Heart right ventricle (tissue), 16 donors: Measurements from ENCODE around the gene XIRP2. TPM values are rescaled to one million over a fixed set of nuclear protein-coding genes. Genes with fewer than 3 reads are reported as not detected.

Source experiments
- ATAC-seq, 8 donors: fragments of 200-7000 bp; cut with Tn5 transposase; one replicate each; pipeline ENCODE4 v1.9.1; 2020; ENCODE audit warnings: mild to moderate bottlenecking in 8 of 8, moderate library complexity in 8 of 8, moderate number of reproducible peaks in 1 of 8
- DNase-seq, 2 donors: peaks; one replicate each; pipeline ENCODE4 v3.0.0-alpha.2; 2020
- H3K27ac ChIP-seq, 10 donors: fragments of 200-600 bp; sonication (generic) in 2 of 10; one replicate each; pipeline versions ENCODE4 v1.5.0 to v1.8.0; 2020 to 2022; ENCODE audit warnings: mild to moderate bottlenecking in 3 of 10
- H3K27me3 ChIP-seq, 7 donors: fragments of 200-600 bp; one replicate each; pipeline ENCODE4 v1.8.0; 2021 to 2022; ENCODE audit warnings: mild to moderate bottlenecking in 2 of 7
- H3K36me3 ChIP-seq, 9 donors: fragments of 200-600 bp; sonication (generic) in 1 of 9; one replicate each; pipeline versions ENCODE4 v1.5.0 to v1.8.0; 2020 to 2022; ENCODE audit warnings: mild to moderate bottlenecking in 2 of 9
- H3K4me1 ChIP-seq, 9 donors: fragments of 200-600 bp; sonication (generic) in 1 of 9; one replicate each; pipeline versions ENCODE4 v1.5.0 to v1.8.0; 2020 to 2022; ENCODE audit warnings: mild to moderate bottlenecking in 4 of 9
- H3K4me3 ChIP-seq, 10 donors: fragments of 200-600 bp; sonication (generic) in 2 of 10; one replicate each; pipeline versions ENCODE4 v1.5.0 to v1.8.0; 2020 to 2022; ENCODE audit warnings: mild to moderate bottlenecking in 7 of 10, moderate library complexity in 2 of 10
- H3K9me3 ChIP-seq, 11 donors: fragments of 200-600 bp in 10 of 11; sonication (generic) in 2 of 11; one replicate each; pipeline versions ENCODE4 v1.5.0 to v1.8.0; 2013 to 2022; ENCODE audit warnings: mild to moderate bottlenecking in 2 of 11, control low read depth in 1 of 11, moderate library complexity in 1 of 11
- CTCF ChIP-seq, 9 donors: fragments of 200-600 bp; sonication (generic) in 2 of 9; IDR thresholded peaks; one replicate each; pipeline versions ENCODE4 v1.5.0 to v1.8.0; 2021 to 2022; ENCODE audit warnings: antibody characterized with exemption in 9 of 9, mild to moderate bottlenecking in 5 of 9, moderate library complexity in 1 of 9
- WGBS, 2 donors: extraction: QIAGEN DNeasy Blood & Tissue Kit; methylation state at CpG; one replicate each; pipeline ENCODE4 v1.1.7; 2013; ENCODE audit warnings: inconsistent platforms in 1 of 2; 5-methylcytosine and 5-hydroxymethylcytosine counted together
- intact Hi-C, 10 donors: fragments of 100-400 bp; cut with DNase I; formaldehyde crosslinking; loops; one replicate each; pipeline versions ENCODE4 v1.11.1 to v1.14.2; 2022
- polyA plus RNA-seq, 2 donors: library from polyadenylated mRNA; stranded (reverse); fragments of 200-250 nt; gene quantifications; one replicate each; pipeline ENCODE4 v1.2.3, GENCODE V29; 2013
- total RNA-seq, 10 donors: library from RNA; stranded (reverse); fragmentation: NEBNext Ultra II Directional in 3 of 10; extraction: Animal tissue kit (Norgen Biotek cat#: 25700) in 3 of 10; gene quantifications; one replicate each; pipeline versions ENCODE4 v1.2.1 to v1.2.4, GENCODE V29; 2021 to 2023
- donor health status: Arrhythmogenic right ventricular cardiomyopathy.
- donor health status: ischemic (EF 13 %, LVEDD 7.1; RV severe dilation, severe dysfunction).
- donor health status: healthy with polysubstance abuse.
- donor health status: DM: no; HTN: yes; CAD: no.
- donor health status: DM: no; HTN: no; CAD: no.
- donor health status: ischemic (EF 25% LVEDD 6.9; RV normal size, moderate dysfunction).
- donor health status: ischemic (EF 25% LVEDD 5.7; RV mildly dilated, moderate dysfunction).
- donor health status: healthy.
- donor health status: DM: yes; HTN: yes; CAD: no.
- donor health status: Ischemic cardiomyopathy.
- donor health status: ischemic (EF 35%, LVEDD 5.7; RV mildly dilated, moderate dysfunction).
- donor health status: nonischemic (EF 11% LVEDD 7.7; RV severe dilation, severe dysfunction).
- donor health status: DM: yes; HTN: yes; CAD: no.
- donor health status: PGD.
- donor health status: ischemic (EF 29% LVEDD 5.4; RV normal size, mild dysfunction).
- donor health status: nonischemic (EF 23%, LVEDD 6.1; RV moderate dilation, normal function).

The XIRP2 gene
- total and polyA plus RNA-seq, 12 donors: 145 to 1,255 (median 577) TPM

GRCh38 chr2:167192833-167193232 is 304.6 kb downstream of the XIRP2 start:
- peaks cover 0 to 46% (median 11%) of the 10 kb centered on the region in 9 donors for H3K4me1 ChIP-seq

GRCh38 chr2:167196461-167197252 is 308.4 kb downstream of the XIRP2 start:
- peak in 1 of 2 donors; percentile 61 for DNase-seq
- no peaks in the 10 kb centered on the region for H3K27me3 ChIP-seq

More at GRCh38 chr2:167192833-167193232, 304.6 kb downstream of the XIRP2 start:
- Histone ChIP-seq H3K27me3 (no peaks in the 10 kb centered on the region), H3K9me3 (no peaks in the 10 kb centered on the region), H3K4me3 (peak overlapping the region in 4 of 10 donors; percentile 51 to 55 (median 53)), H3K36me3 (no peaks in the 10 kb centered on the region), H3K27ac (peak overlapping the region; percentile 14 to 87 (median 50))
- ATAC-seq: peak in 2 of 8 donors; percentile 32 to 35
- intact Hi-C loops: no loop called here
- WGBS, 2 donors: 42 to 48% methylated on average over 4 of the region's 4 CpGs
- no peak for DNase-seq
- no peak for TF ChIP-seq CTCF (IDR thresholded peaks at IDR 0.05)

GRCh38 chr2:167198009-167198408 is 309.7 kb downstream of the XIRP2 start:
- TF ChIP-seq CTCF (IDR thresholded peaks at IDR 0.05): no peak
- ATAC-seq (peak in 5 of 8 donors; percentile 44 to 78 (median 57)), DNase-seq (no peak)
- H3K4me1 ChIP-seq: peaks cover 0 to 58% (median 11%) of the 10 kb centered on the region in 9 donors
- no peaks in the 10 kb centered on the region for H3K36me3 ChIP-seq
- H3K27ac ChIP-seq: peak overlapping the region in 9 of 10 donors; percentile 33 to 87 (median 61)
- H3K9me3 ChIP-seq: no peaks in the 10 kb centered on the region
- peak overlapping the region in 3 of 10 donors; percentile 4 to 19 (median 4) for H3K4me3 ChIP-seq
- no peaks in the 10 kb centered on the region for H3K27me3 ChIP-seq
- intact Hi-C loops: no loop called here
- 33 to 37% methylated on average over 2 of the region's 2 CpGs for WGBS, 2 donors

More at GRCh38 chr2:167196461-167197252, 308.4 kb downstream of the XIRP2 start:
- intact Hi-C loops: no loop called here
- Histone ChIP-seq H3K9me3 (no peaks in the 10 kb centered on the region), H3K36me3 (no peaks in the 10 kb centered on the region), H3K4me1 (peaks cover 0 to 50% (median 11%) of the 10 kb centered on the region in 9 donors), H3K27ac (peak overlapping the region; percentile 22 to 87 (median 42)), H3K4me3 (no peak overlapping the region)
- 8 to 12% methylated on average over 6 of the region's 6 CpGs for WGBS, 2 donors
- peak; percentile 31 to 88 (median 79) for ATAC-seq
- no peak for TF ChIP-seq CTCF (IDR thresholded peaks at IDR 0.05)

GRCh38 chr2:167198576-167198975 is 310.3 kb downstream of the XIRP2 start:
- H3K27me3 ChIP-seq: no peaks in the 10 kb centered on the region
- TF ChIP-seq CTCF (IDR thresholded peaks at IDR 0.05): no peak
- peak overlapping the region in 1 of 10 donors; percentile 4 for H3K4me3 ChIP-seq
- H3K4me1 ChIP-seq: peaks cover 0 to 59% (median 11%) of the 10 kb centered on the region in 9 donors
- ATAC-seq (no peak), DNase-seq (no peak)
- no peaks in the 10 kb centered on the region for H3K36me3 ChIP-seq
- peak overlapping the region in 9 of 10 donors; percentile 18 to 87 (median 61) for H3K27ac ChIP-seq
- intact Hi-C loops: no loop called here
- 55 to 66% methylated on average over 2 of the region's 2 CpGs for WGBS, 2 donors
- no peaks in the 10 kb centered on the region for H3K9me3 ChIP-seq
